ENCODE results near the gene MAN1A1. TPM values are rescaled to one million over a fixed set of nuclear protein-coding genes. Genes with fewer than 3 reads are reported as not detected.

MAN1A1 gene
- total RNA-seq, 1 donor from 2014 or later = 19.7 TPM

DNA sequence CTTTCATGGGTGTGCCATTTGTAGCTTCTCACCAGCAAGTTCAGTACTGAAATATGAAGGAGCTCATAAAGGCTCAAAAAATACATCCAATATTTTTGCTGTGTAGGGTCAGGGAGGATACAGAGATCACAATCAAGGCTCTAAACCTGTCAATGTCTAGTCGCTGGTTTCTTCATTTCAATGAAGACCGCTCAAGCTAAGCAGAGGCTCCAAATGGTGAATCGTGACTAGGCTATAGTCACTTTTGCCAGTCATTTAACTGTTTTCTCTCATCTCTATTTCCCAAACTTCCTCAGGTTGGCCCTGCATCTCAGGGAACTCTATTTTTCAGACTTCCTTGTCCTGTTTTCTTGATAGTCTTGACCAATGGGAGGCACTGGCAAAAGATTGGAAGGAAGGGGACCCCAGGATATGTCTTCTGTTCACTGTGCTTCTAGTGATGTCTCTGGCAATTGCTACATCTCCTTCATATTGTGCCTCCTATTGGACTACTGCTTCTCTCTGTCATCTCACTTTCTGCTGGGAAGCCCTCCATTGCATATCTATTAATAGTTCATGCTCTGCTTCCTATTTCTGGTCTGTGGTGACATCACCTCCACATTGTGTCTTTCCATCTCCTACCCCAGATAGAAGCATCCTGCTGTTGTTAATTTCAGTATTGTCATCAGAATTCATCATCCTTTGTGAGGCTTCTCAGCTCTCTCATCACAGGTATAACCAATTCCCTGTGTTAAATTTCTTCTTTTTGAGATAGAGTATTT is 183.4 kb downstream of the MAN1A1 start:
- H3K27ac ChIP-seq (replicated peaks) = no peak overlapping the region

DNA sequence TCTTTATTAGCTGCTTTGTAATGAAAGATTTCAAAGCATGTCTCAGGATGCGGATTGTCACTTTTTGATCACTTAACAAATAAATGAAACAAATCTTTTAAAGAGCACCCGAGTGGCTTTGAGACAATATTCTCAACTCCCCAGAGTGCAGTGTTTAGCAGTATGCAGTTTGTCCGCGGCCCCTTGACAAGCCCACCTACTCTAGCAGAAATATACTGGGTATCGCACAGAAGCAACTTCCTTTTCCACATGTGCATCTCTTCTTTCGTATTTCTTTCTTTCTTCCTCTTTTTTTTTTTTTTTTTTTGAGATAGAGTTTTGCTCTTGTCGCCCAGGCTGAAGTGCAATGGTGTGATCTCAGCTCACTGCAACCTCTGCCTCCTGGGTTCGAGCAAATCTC is 186.6 kb downstream of the MAN1A1 start:
- H3K27me3 ChIP-seq (ENCODE audit: low read depth) = no peaks in the 10 kb centered on the region
- H3K4me1 ChIP-seq = no peaks in the 10 kb centered on the region
- no peak overlapping the region for H3K4me3 ChIP-seq
- no peak overlapping the region for H3K27ac ChIP-seq (replicated peaks)
- intact Hi-C loops (cut with micrococcal nuclease) = no loop called here
- H3K9me3 ChIP-seq (replicated peaks) = no peaks in the 10 kb centered on the region
- TF ChIP-seq, protein P1, sequence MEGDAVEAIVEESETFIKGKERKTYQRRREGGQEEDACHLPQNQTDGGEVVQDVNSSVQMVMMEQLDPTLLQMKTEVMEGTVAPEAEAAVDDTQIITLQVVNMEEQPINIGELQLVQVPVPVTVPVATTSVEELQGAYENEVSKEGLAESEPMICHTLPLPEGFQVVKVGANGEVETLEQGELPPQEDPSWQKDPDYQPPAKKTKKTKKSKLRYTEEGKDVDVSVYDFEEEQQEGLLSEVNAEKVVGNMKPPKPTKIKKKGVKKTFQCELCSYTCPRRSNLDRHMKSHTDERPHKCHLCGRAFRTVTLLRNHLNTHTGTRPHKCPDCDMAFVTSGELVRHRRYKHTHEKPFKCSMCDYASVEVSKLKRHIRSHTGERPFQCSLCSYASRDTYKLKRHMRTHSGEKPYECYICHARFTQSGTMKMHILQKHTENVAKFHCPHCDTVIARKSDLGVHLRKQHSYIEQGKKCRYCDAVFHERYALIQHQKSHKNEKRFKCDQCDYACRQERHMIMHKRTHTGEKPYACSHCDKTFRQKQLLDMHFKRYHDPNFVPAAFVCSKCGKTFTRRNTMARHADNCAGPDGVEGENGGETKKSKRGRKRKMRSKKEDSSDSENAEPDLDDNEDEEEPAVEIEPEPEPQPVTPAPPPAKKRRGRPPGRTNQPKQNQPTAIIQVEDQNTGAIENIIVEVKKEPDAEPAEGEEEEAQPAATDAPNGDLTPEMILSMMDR (IDR thresholded peaks at IDR 0.05; ENCODE audit: borderline replicate concordance) = no peak
- no peaks in the 10 kb centered on the region for H3K36me3 ChIP-seq
- DNase-seq = no peak

More for the DNA sequence above, 183.4 kb downstream of the MAN1A1 start:
- Histone ChIP-seq H3K4me1 (peaks cover 8% of the 10 kb centered on the region), H3K4me3 (no peak overlapping the region), H3K9me3 (replicated peaks) (no peaks in the 10 kb centered on the region), H3K36me3 (no peaks in the 10 kb centered on the region), H3K27me3 (ENCODE audit: low read depth) (no peaks in the 10 kb centered on the region)
- intact Hi-C loops (cut with micrococcal nuclease) = no loop called here
- no peak for DNase-seq
- TF ChIP-seq, protein P1 (IDR thresholded peaks at IDR 0.05; ENCODE audit: borderline replicate concordance) = no peak

DNA sequence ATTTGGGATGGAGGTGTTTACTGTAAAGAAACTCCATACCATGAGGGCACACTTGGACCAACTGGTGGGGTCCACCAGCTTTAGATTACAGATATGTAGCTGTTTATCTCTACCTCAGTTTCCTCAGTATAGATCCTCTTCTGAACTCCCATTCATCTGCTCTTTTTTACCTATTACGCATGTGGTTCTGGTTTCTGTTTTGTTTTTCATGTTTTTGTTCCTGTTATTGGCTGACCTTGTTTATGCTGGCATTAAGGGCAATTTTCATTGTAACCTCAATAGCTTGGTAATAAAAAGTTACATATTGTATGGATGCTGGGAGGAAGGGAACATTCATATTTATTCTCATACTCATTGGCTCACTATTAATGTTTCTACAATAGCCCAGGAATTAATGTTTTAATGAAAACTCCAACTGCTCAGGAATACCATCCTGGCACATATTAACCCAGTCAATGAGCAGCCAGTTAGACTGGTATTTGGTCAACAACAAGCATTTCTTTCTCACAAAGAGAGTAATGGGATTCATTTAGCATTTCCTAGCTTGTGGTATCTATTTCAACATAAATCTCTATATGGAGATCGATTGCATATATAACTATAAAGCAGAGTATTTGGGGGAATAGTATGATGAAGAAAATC is 187.3 kb downstream of the MAN1A1 start:
- Histone ChIP-seq H3K27me3 (ENCODE audit: low read depth) (no peaks in the 10 kb centered on the region), H3K4me1 (no peaks in the 10 kb centered on the region), H3K4me3 (no peak overlapping the region), H3K27ac (replicated peaks) (no peak overlapping the region), H3K36me3 (no peaks in the 10 kb centered on the region), H3K9me3 (replicated peaks) (no peaks in the 10 kb centered on the region)
- intact Hi-C loops (cut with micrococcal nuclease) = no loop called here
- TF ChIP-seq, protein P1 (IDR thresholded peaks at IDR 0.05; ENCODE audit: borderline replicate concordance) = no peak
- DNase-seq = no peak

DNA sequence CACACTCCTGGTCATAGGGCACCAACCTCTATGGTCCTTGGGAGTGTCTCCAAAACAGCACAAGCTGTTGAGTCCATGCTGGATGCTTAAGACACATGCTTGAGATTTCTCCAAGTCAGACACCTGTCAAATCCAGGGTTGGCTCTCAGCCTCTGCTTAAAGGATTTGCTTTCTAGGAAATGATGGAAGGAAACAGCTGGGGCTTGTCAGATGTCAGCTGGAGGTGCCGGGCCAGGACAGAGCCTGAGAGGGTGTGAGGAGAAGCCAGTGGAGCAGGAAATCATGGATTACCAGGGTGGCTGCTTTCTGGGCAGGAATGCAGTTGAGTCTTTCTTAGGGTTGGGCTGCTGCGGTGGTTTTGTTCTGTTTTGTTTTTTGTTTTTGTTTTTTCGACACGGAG is 188.1 kb downstream of the MAN1A1 start:
- H3K27ac ChIP-seq (replicated peaks) = no peak overlapping the region
- no peaks in the 10 kb centered on the region for H3K27me3 ChIP-seq (ENCODE audit: low read depth)
- intact Hi-C loops (cut with micrococcal nuclease) = no loop called here
- H3K9me3 ChIP-seq (replicated peaks) = no peaks in the 10 kb centered on the region
- no peak overlapping the region for H3K4me3 ChIP-seq
- no peaks in the 10 kb centered on the region for H3K36me3 ChIP-seq
- TF ChIP-seq, protein P1 (IDR thresholded peaks at IDR 0.05; ENCODE audit: borderline replicate concordance) = no peak
- no peaks in the 10 kb centered on the region for H3K4me1 ChIP-seq
- DNase-seq = no peak

DNA sequence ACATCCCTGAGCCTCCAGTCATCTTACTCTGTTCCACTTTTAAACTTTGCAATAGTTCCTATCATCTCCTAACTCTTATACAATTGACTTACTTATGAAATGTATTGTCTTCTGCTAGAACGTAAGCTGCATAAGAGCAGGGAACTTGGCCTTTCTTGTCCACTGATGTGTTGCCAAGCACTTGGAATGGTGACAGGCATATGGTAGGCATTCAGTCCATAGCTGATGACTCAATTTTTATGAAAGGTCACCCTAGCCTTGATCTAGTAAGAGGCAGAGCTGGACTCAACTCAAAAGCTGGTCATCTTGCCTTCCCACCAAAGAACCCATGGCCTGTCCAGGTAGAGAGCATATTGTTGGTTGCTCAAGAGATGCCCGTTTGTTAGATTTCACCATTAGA is 188.7 kb downstream of the MAN1A1 start:
- DNase-seq = no peak
- no peaks in the 10 kb centered on the region for H3K9me3 ChIP-seq (replicated peaks)
- no peak overlapping the region for H3K4me3 ChIP-seq
- H3K36me3 ChIP-seq = no peaks in the 10 kb centered on the region
- H3K4me1 ChIP-seq = no peaks in the 10 kb centered on the region
- intact Hi-C loops (cut with micrococcal nuclease) = no loop called here
- H3K27ac ChIP-seq (replicated peaks) = no peak overlapping the region
- H3K27me3 ChIP-seq (ENCODE audit: low read depth) = peaks cover under 1% of the 10 kb centered on the region
- TF ChIP-seq, protein P1 (IDR thresholded peaks at IDR 0.05; ENCODE audit: borderline replicate concordance) = no peak

Measured in left ventricle myocardium inferior (tissue), 1 donor.